ENCODE data around the gene MACROD2. TPM values are rescaled to one million over a fixed set of nuclear protein-coding genes. Genes with fewer than 3 reads are reported as not detected.

The MACROD2 gene
- total RNA-seq, 2 experiments from 2014 or later: not detected

- Mint-ChIP-seq H3K9me3 (peaks cover 7% of the 10 kb centered on the region), H3K36me3 (no peaks in the 10 kb centered on the region), H3K27me3 (no peaks in the 10 kb centered on the region), H3K4me3 (no peak overlapping the region), H3K4me1 (ENCODE audit: low read depth) (no peaks in the 10 kb centered on the region), H3K27ac (no peak overlapping the region)
- POLR2A ChIA-PET: no interaction called here
- intact Hi-C loops (cut with micrococcal nuclease): no loop called here
- CTCF ChIA-PET: no interaction called here
- DNase-seq: no peak
These were observed 1297.1 kb downstream of the MACROD2 start for GRCh38 chr20:15292405-15292804.

GRCh38 chr20:15296422-15296821 is 1301.1 kb downstream of the MACROD2 start:
- ChIA-PET CTCF (no interaction called here), POLR2A (no interaction called here)
- Mint-ChIP-seq H3K27ac (no peak overlapping the region), H3K4me3 (no peak overlapping the region), H3K9me3 (peaks cover 9% of the 10 kb centered on the region), H3K36me3 (no peaks in the 10 kb centered on the region), H3K27me3 (no peaks in the 10 kb centered on the region), H3K4me1 (ENCODE audit: low read depth) (no peaks in the 10 kb centered on the region)
- no peak for DNase-seq
- intact Hi-C loops (cut with micrococcal nuclease): no loop called here

GRCh38 chr20:15297059-15297875 is 1302.0 kb downstream of the MACROD2 start:
- CTCF ChIA-PET: interaction anchor here (0.6 kb wide), 1 partner anchor 550 kb away, joined by 3 read pairs; no protein-coding TSS in a partner anchor
- intact Hi-C loops (cut with micrococcal nuclease): no loop called here
- Mint-ChIP-seq H3K9me3 (peaks cover 16% of the 10 kb centered on the region), H3K27ac (no peak overlapping the region), H3K27me3 (no peaks in the 10 kb centered on the region), H3K4me1 (ENCODE audit: low read depth) (no peaks in the 10 kb centered on the region), H3K36me3 (no peaks in the 10 kb centered on the region), H3K4me3 (no peak overlapping the region)
- POLR2A ChIA-PET: no interaction called here
- no peak for DNase-seq

- no peak for DNase-seq
- Mint-ChIP-seq H3K9me3 (peaks cover 32% of the 10 kb centered on the region), H3K36me3 (no peaks in the 10 kb centered on the region), H3K4me3 (no peak overlapping the region), H3K27ac (no peak overlapping the region), H3K4me1 (ENCODE audit: low read depth) (no peaks in the 10 kb centered on the region), H3K27me3 (no peaks in the 10 kb centered on the region)
- intact Hi-C loops (cut with micrococcal nuclease): no loop called here
- ChIA-PET POLR2A (interaction anchor here (0.6 kb wide), 1 partner anchor 47 kb away, joined by 3 read pairs; no protein-coding TSS in a partner anchor), CTCF (no interaction called here)
These were observed 1306.8 kb downstream of the MACROD2 start for GRCh38 chr20:15302075-15302474.

GRCh38 chr20:15310361-15310760 is 1315.0 kb downstream of the MACROD2 start:
- CTCF ChIA-PET: no interaction called here
- intact Hi-C loops (cut with micrococcal nuclease): no loop called here
- Mint-ChIP-seq H3K36me3 (no peaks in the 10 kb centered on the region), H3K4me1 (ENCODE audit: low read depth) (no peaks in the 10 kb centered on the region), H3K9me3 (peaks cover 13% of the 10 kb centered on the region), H3K27me3 (no peaks in the 10 kb centered on the region), H3K27ac (no peak overlapping the region), H3K4me3 (no peak overlapping the region)
- DNase-seq: no peak
- POLR2A ChIA-PET: no interaction called here

- POLR2A ChIA-PET: no interaction called here
- no peaks in the 10 kb centered on the region for H3K4me1 Mint-ChIP-seq (ENCODE audit: low read depth)
- no peak overlapping the region for H3K4me3 Mint-ChIP-seq
- CTCF ChIA-PET: no interaction called here
- H3K27ac Mint-ChIP-seq: no peak overlapping the region
- no peaks in the 10 kb centered on the region for H3K27me3 Mint-ChIP-seq
- no peaks in the 10 kb centered on the region for H3K36me3 Mint-ChIP-seq
- peaks cover 11% of the 10 kb centered on the region for H3K9me3 Mint-ChIP-seq
- intact Hi-C loops (cut with micrococcal nuclease): no loop called here
- no peak for DNase-seq
These were observed 1321.2 kb downstream of the MACROD2 start for GRCh38 chr20:15316556-15316955.

- Mint-ChIP-seq H3K27me3 (no peaks in the 10 kb centered on the region), H3K27ac (no peak overlapping the region), H3K9me3 (peaks cover 10% of the 10 kb centered on the region), H3K4me1 (ENCODE audit: low read depth) (no peaks in the 10 kb centered on the region), H3K4me3 (no peak overlapping the region), H3K36me3 (no peaks in the 10 kb centered on the region)
- ChIA-PET POLR2A (no interaction called here), CTCF (no interaction called here)
- intact Hi-C loops (cut with micrococcal nuclease): no loop called here
- no peak for DNase-seq
These were observed 1322.4 kb downstream of the MACROD2 start for GRCh38 chr20:15317546-15318232.

GRCh38 chr20:15318682-15319081 is 1323.4 kb downstream of the MACROD2 start:
- POLR2A ChIA-PET: no interaction called here
- Mint-ChIP-seq H3K27ac (no peak overlapping the region), H3K36me3 (no peaks in the 10 kb centered on the region), H3K27me3 (no peaks in the 10 kb centered on the region), H3K4me3 (no peak overlapping the region), H3K4me1 (ENCODE audit: low read depth) (no peaks in the 10 kb centered on the region), H3K9me3 (peaks cover 14% of the 10 kb centered on the region)
- no peak for DNase-seq
- CTCF ChIA-PET: no interaction called here
- intact Hi-C loops (cut with micrococcal nuclease): no loop called here

- Mint-ChIP-seq H3K27me3 (no peaks in the 10 kb centered on the region), H3K4me3 (no peak overlapping the region), H3K36me3 (no peaks in the 10 kb centered on the region), H3K4me1 (ENCODE audit: low read depth) (no peaks in the 10 kb centered on the region), H3K27ac (no peak overlapping the region), H3K9me3 (peaks cover 18% of the 10 kb centered on the region)
- no peak for DNase-seq
- CTCF ChIA-PET: no interaction called here
- POLR2A ChIA-PET: no interaction called here
- intact Hi-C loops (cut with micrococcal nuclease): no loop called here
These were observed 1324.1 kb downstream of the MACROD2 start for GRCh38 chr20:15319439-15319838.

- CTCF ChIA-PET: no interaction called here
- peaks cover 18% of the 10 kb centered on the region for H3K9me3 Mint-ChIP-seq
- POLR2A ChIA-PET: no interaction called here
- H3K4me3 Mint-ChIP-seq: no peak overlapping the region
- intact Hi-C loops (cut with micrococcal nuclease): no loop called here
- no peaks in the 10 kb centered on the region for H3K36me3 Mint-ChIP-seq
- H3K4me1 Mint-ChIP-seq (ENCODE audit: low read depth): no peaks in the 10 kb centered on the region
- no peaks in the 10 kb centered on the region for H3K27me3 Mint-ChIP-seq
- no peak overlapping the region for H3K27ac Mint-ChIP-seq
- DNase-seq: no peak
These were observed 1325.6 kb downstream of the MACROD2 start for GRCh38 chr20:15320941-15321340.

- no peaks in the 10 kb centered on the region for H3K27me3 Mint-ChIP-seq
- POLR2A ChIA-PET: no interaction called here
- no peak overlapping the region for H3K4me3 Mint-ChIP-seq
- intact Hi-C loops (cut with micrococcal nuclease): no loop called here
- no peaks in the 10 kb centered on the region for H3K36me3 Mint-ChIP-seq
- H3K27ac Mint-ChIP-seq: no peak overlapping the region
- H3K4me1 Mint-ChIP-seq (ENCODE audit: low read depth): no peaks in the 10 kb centered on the region
- CTCF ChIA-PET: no interaction called here
- peaks cover 15% of the 10 kb centered on the region for H3K9me3 Mint-ChIP-seq
- DNase-seq: no peak
These were observed 1331.8 kb downstream of the MACROD2 start for GRCh38 chr20:15327123-15327522.

GRCh38 chr20:15328084-15328483 is 1332.8 kb downstream of the MACROD2 start:
- Mint-ChIP-seq H3K27ac (no peak overlapping the region), H3K4me1 (ENCODE audit: low read depth) (no peaks in the 10 kb centered on the region), H3K27me3 (no peaks in the 10 kb centered on the region), H3K36me3 (no peaks in the 10 kb centered on the region), H3K4me3 (no peak overlapping the region), H3K9me3 (peaks cover 15% of the 10 kb centered on the region)
- DNase-seq: no peak
- ChIA-PET CTCF (no interaction called here), POLR2A (no interaction called here)
- intact Hi-C loops (cut with micrococcal nuclease): no loop called here

GRCh38 chr20:15332711-15333160 is 1337.4 kb downstream of the MACROD2 start:
- no peaks in the 10 kb centered on the region for H3K27me3 Mint-ChIP-seq
- DNase-seq: no peak
- no peaks in the 10 kb centered on the region for H3K4me1 Mint-ChIP-seq (ENCODE audit: low read depth)
- H3K9me3 Mint-ChIP-seq: peaks cover 8% of the 10 kb centered on the region
- no peaks in the 10 kb centered on the region for H3K36me3 Mint-ChIP-seq
- intact Hi-C loops (cut with micrococcal nuclease): no loop called here
- ChIA-PET CTCF (no interaction called here), POLR2A (no interaction called here)
- H3K27ac Mint-ChIP-seq: no peak overlapping the region
- no peak overlapping the region for H3K4me3 Mint-ChIP-seq
